CD4-positive, alpha-beta T cell treated with Interleukin-6 for 4 hours (primary cell): Measurements from ENCODE around the gene TAS1R2.
"Not testable (repeated sequence)": the region's sequence is repeated elsewhere in the genome, so short reads cannot be mapped to it uniquely, and the experiment has no call there.

ENCODE experiments used
- DNase-seq: peaks from one replicate; pipeline ENCODE4 v3.0.0-alpha.2; 2020; ENCODE audit warnings: mixed read lengths

Gene TAS1R2

GRCh38 chr1:18868354-18868753, 8.9 kb upstream of the TAS1R2 start:
- DNase-seq: no peak

- DNase-seq: no peak
These were observed 7.4 kb upstream of the TAS1R2 start for GRCh38 chr1:18866846-18867245.

GRCh38 chr1:18866314-18866713, 6.9 kb upstream of the TAS1R2 start:
- DNase-seq: no peak

GRCh38 chr1:18865176-18865575, 5.7 kb upstream of the TAS1R2 start:
- DNase-seq: no peak

- no peak for DNase-seq
These were observed 2.1 kb upstream of the TAS1R2 start for GRCh38 chr1:18861590-18861989.

- no peak for DNase-seq
These were observed 1.6 kb upstream of the TAS1R2 start for GRCh38 chr1:18861082-18861481.

GRCh38 chr1:18858070-18858688, 1.3 kb downstream of the TAS1R2 start:
- no peak for DNase-seq

GRCh38 chr1:18856435-18856834, 3.0 kb downstream of the TAS1R2 start:
- DNase-seq: no peak

- no peak for DNase-seq
These were observed 3.9 kb downstream of the TAS1R2 start for GRCh38 chr1:18855573-18855972.

GRCh38 chr1:18854331-18855025, 5.0 kb downstream of the TAS1R2 start:
- DNase-seq: no peak

GRCh38 chr1:18852501-18852900, 7.0 kb downstream of the TAS1R2 start:
- DNase-seq: no peak

- DNase-seq: no peak
These were observed 10.2 kb downstream of the TAS1R2 start for GRCh38 chr1:18849261-18849711.

GRCh38 chr1:18847723-18848122, 11.7 kb downstream of the TAS1R2 start:
- DNase-seq: not testable (repeated sequence)

- no peak for DNase-seq
These were observed 19.3 kb downstream of the TAS1R2 start for GRCh38 chr1:18840145-18840544.

- no peak for DNase-seq
These were observed 22.8 kb downstream of the TAS1R2 start for GRCh38 chr1:18836654-18837053.

- DNase-seq: not testable (repeated sequence)
These were observed 27.1 kb downstream of the TAS1R2 start for GRCh38 chr1:18832319-18832718.

GRCh38 chr1:18831656-18832055, 27.8 kb downstream of the TAS1R2 start:
- no peak for DNase-seq

- DNase-seq: no peak
These were observed 28.9 kb downstream of the TAS1R2 start for GRCh38 chr1:18830596-18830995.

- no peak for DNase-seq
These were observed 29.8 kb downstream of the TAS1R2 start for GRCh38 chr1:18829671-18830070.

GRCh38 chr1:18828224-18828623, 31.2 kb downstream of the TAS1R2 start:
- no peak for DNase-seq

GRCh38 chr1:18823438-18823837, 36.0 kb downstream of the TAS1R2 start:
- DNase-seq: no peak

GRCh38 chr1:18820791-18821641, 38.4 kb downstream of the TAS1R2 start:
- DNase-seq: peak; percentile 64

- DNase-seq: no peak
These were observed 39.3 kb downstream of the TAS1R2 start for GRCh38 chr1:18819986-18820790.
